ENCODE results near the gene HGD.
"Not testable (repeated sequence)": the region's sequence is repeated elsewhere in the genome, so short reads cannot be mapped to it uniquely, and the experiment has no call there.

GRCh38 chr3:120677193-120677592 is 4.8 kb downstream of the HGD start:
- TF ChIP-seq, protein P1, sequence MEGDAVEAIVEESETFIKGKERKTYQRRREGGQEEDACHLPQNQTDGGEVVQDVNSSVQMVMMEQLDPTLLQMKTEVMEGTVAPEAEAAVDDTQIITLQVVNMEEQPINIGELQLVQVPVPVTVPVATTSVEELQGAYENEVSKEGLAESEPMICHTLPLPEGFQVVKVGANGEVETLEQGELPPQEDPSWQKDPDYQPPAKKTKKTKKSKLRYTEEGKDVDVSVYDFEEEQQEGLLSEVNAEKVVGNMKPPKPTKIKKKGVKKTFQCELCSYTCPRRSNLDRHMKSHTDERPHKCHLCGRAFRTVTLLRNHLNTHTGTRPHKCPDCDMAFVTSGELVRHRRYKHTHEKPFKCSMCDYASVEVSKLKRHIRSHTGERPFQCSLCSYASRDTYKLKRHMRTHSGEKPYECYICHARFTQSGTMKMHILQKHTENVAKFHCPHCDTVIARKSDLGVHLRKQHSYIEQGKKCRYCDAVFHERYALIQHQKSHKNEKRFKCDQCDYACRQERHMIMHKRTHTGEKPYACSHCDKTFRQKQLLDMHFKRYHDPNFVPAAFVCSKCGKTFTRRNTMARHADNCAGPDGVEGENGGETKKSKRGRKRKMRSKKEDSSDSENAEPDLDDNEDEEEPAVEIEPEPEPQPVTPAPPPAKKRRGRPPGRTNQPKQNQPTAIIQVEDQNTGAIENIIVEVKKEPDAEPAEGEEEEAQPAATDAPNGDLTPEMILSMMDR (IDR thresholded peaks at IDR 0.05; ENCODE audit: low read depth, low read length): not testable (repeated sequence)
- TF ChIP-seq EZH2phosphoT487 (IDR thresholded peaks at IDR 0.05; ENCODE audit: low read depth): not testable (repeated sequence)

Measured in OCI-LY3 (cell line).